Right lobe of liver (tissue), 6 donors: Measurements from ENCODE around the gene MGP. TPM values are rescaled to one million over a fixed set of nuclear protein-coding genes. Genes with fewer than 3 reads are reported as not detected.

Source experiments
- ATAC-seq, 4 donors: fragments of 200-7000 bp; cut with Tn5 transposase; one replicate each; pipeline ENCODE4 v1.9.1; 2020; ENCODE audit warnings: mild to moderate bottlenecking in 4 of 4, moderate library complexity in 4 of 4
- DNase-seq, 3 donors: peaks; one replicate each; pipeline ENCODE4 v3.0.0-alpha.2; 2020
- H3K27ac ChIP-seq, 3 donors: fragments of 200-600 bp; one replicate each; pipeline ENCODE4 v1.8.0; 2022
- H3K27me3 ChIP-seq, 2 donors: fragments of 200-600 bp; one replicate each; pipeline ENCODE4 v1.8.0; 2022
- H3K36me3 ChIP-seq, 4 donors: fragments of 200-600 bp; sonication (generic) in 1 of 4; one replicate each; pipeline versions ENCODE4 v1.5.1 to v1.8.0; 2017 to 2022; ENCODE audit warnings: control low read depth in 1 of 4
- H3K4me1 ChIP-seq, 4 donors: fragments of 200-600 bp; sonication (generic) in 1 of 4; one replicate each; pipeline versions ENCODE4 v1.5.1 to v1.8.0; 2017 to 2022; ENCODE audit warnings: control low read depth in 1 of 4
- H3K4me3 ChIP-seq, 3 donors: fragments of 200-600 bp; one replicate each; pipeline ENCODE4 v1.8.0; 2022
- H3K9me3 ChIP-seq, 4 donors: fragments of 200-600 bp; sonication (generic) in 1 of 4; one replicate each; pipeline versions ENCODE4 v1.5.1 to v1.8.0; 2017 to 2022; ENCODE audit warnings: control low read depth in 1 of 4
- CTCF ChIP-seq, 4 donors: fragments of 200-600 bp in 3 of 4; fragments of 450-650 bp in 1 of 4; IDR thresholded peaks; one replicate each; pipeline versions ENCODE4 v1.5.1 to v1.8.0; 2016 to 2022; ENCODE audit warnings: antibody characterized with exemption in 4 of 4, mild to moderate bottlenecking in 2 of 4
- POLR2A ChIP-seq: fragments of 450-650 bp; IDR thresholded peaks from one replicate; pipeline ENCODE4 v1.6.1; 2017; ENCODE audit warnings: antibody characterized with exemption, mild to moderate bottlenecking
- WGBS: methylation state at CpG from one replicate; pipeline ENCODE4 v1.1.6; 2018; ENCODE audit warnings: low coverage, low lambda C conversion rate; ENCODE audit not compliant: insufficient coverage; ENCODE audit errors: missing lambda C conversion rate; 5-methylcytosine and 5-hydroxymethylcytosine counted together
- intact Hi-C, 2 donors: fragments of 100-400 bp; cut with DNase I; formaldehyde crosslinking; loops; one replicate each; pipeline versions ENCODE4 v1.11.2 to v1.14.1; 2022
- total RNA-seq, 6 experiments: library from RNA; depleted of rRNA in 2 of 6; stranded (reverse); fragments of >200 nt in 2 of 6; fragmentation: NEBNext Ultra II Directional in 3 of 6; extraction: Animal tissue kit (Norgen Biotek cat#: 25700) in 3 of 6; gene quantifications; one replicate each; pipeline versions ENCODE4 v1.1.0 to v1.2.4, GENCODE V29; 2016 to 2023
- donor health status: DM: no; HTN: yes; CAD: no.
- donor health status: DM: no; HTN: no; CAD: no.
- donor health status: DM: no; HTN: no; CAD: no.
- donor health status: DM: no; HTN: yes; CAD: no.
- donor health status: DM: no; HTN: yes; CAD: no.

MGP gene
- total RNA-seq, 6 experiments from 2014 or later = 4.7 to 15.1 (median 7.1) TPM

GRCh38 chr12:14871247-14871646 is 14.4 kb downstream of the MGP start:
- Histone ChIP-seq H3K36me3 (no peaks in the 10 kb centered on the region), H3K4me3 (no peak overlapping the region), H3K9me3 (no peaks in the 10 kb centered on the region), H3K27me3 (no peaks in the 10 kb centered on the region), H3K27ac (no peak overlapping the region), H3K4me1 (no peaks in the 10 kb centered on the region)
- intact Hi-C loops = no loop called here
- WGBS = 100% methylated on average over 1 of the region's 1 CpG
- DNase-seq = no peak
- TF ChIP-seq CTCF (IDR thresholded peaks at IDR 0.05) (no peak), POLR2A (no peak)
- no peak for ATAC-seq

- TF ChIP-seq POLR2A (no peak), CTCF (IDR thresholded peaks at IDR 0.05) (no peak)
- 80% methylated on average over 1 of the region's 3 CpGs for WGBS
- Histone ChIP-seq H3K36me3 (no peaks in the 10 kb centered on the region), H3K27ac (no peak overlapping the region), H3K4me1 (no peaks in the 10 kb centered on the region), H3K27me3 (no peaks in the 10 kb centered on the region), H3K9me3 (no peaks in the 10 kb centered on the region), H3K4me3 (no peak overlapping the region)
- no peak for ATAC-seq
- intact Hi-C loops = no loop called here
- no peak for DNase-seq
Measured at GRCh38 chr12:14868916-14869506, 16.6 kb downstream of the MGP start.

- Histone ChIP-seq H3K36me3 (no peaks in the 10 kb centered on the region), H3K27ac (no peak overlapping the region), H3K27me3 (no peaks in the 10 kb centered on the region), H3K4me1 (no peaks in the 10 kb centered on the region), H3K4me3 (no peak overlapping the region), H3K9me3 (no peaks in the 10 kb centered on the region)
- intact Hi-C loops = no loop called here
- no peak for ATAC-seq
- TF ChIP-seq CTCF (IDR thresholded peaks at IDR 0.05) (no peak), POLR2A (no peak)
- no peak for DNase-seq
Measured at GRCh38 chr12:14860490-14860889, 25.2 kb downstream of the MGP start.

GRCh38 chr12:14858513-14858912 is 27.1 kb downstream of the MGP start:
- H3K36me3 ChIP-seq = no peaks in the 10 kb centered on the region
- H3K9me3 ChIP-seq = no peaks in the 10 kb centered on the region
- no peaks in the 10 kb centered on the region for H3K27me3 ChIP-seq
- intact Hi-C loops = no loop called here
- no peak for TF ChIP-seq POLR2A
- no peak for TF ChIP-seq CTCF (IDR thresholded peaks at IDR 0.05)
- no peak overlapping the region for H3K4me3 ChIP-seq
- ATAC-seq (no peak), DNase-seq (no peak)
- 82% methylated on average over 1 of the region's 1 CpG for WGBS
- no peak overlapping the region for H3K27ac ChIP-seq
- H3K4me1 ChIP-seq = no peaks in the 10 kb centered on the region
